Left ventricle myocardium inferior (tissue), 1 donor: ENCODE results near the gene SPTBN4. TPM values are rescaled to one million over a fixed set of nuclear protein-coding genes. Genes with fewer than 3 reads are reported as not detected.
A peak's percentile ranks its signal among the peaks of the same experiment; 100 is the strongest.

Experiments
- DNase-seq: peaks from one replicate; pipeline ENCODE4 v3.0.0-alpha.2; 2020
- H3K27ac ChIP-seq: fragments of 200-600 bp; replicated peaks from 2 replicates; pipeline ENCODE4 v1.8.0; 2021
- H3K27me3 ChIP-seq: fragments of 200-600 bp; 2 replicates; pipeline ENCODE4 v1.8.0; 2021; ENCODE audit warnings: low read depth
- H3K36me3 ChIP-seq: fragments of 200-600 bp; 2 replicates; pipeline ENCODE4 v1.8.0; 2021
- H3K4me1 ChIP-seq: fragments of 200-600 bp; 2 replicates; pipeline ENCODE4 v1.8.0; 2021
- H3K4me3 ChIP-seq: fragments of 200-600 bp; 2 replicates; pipeline ENCODE4 v1.8.0; 2021; ENCODE audit warnings: mild to moderate bottlenecking, moderate library complexity
- H3K9me3 ChIP-seq: fragments of 200-600 bp; replicated peaks from 2 replicates; pipeline ENCODE4 v1.8.0; 2021
- intact Hi-C: fragments of 100-400 bp; cut with micrococcal nuclease; formaldehyde crosslinking; loops from one replicate; pipeline ENCODE4 v1.11.0; 2022
- total RNA-seq: library from RNA; stranded (reverse); fragmentation: NEBNext Ultra II Directional; extraction: Animal tissue kit (Norgen Biotek cat#: 25700); gene quantifications from one replicate; pipeline ENCODE4 v1.2.1, GENCODE V29; 2021
- TF ChIP-seq, protein P1 (sequence below): fragments of 200-600 bp; IDR thresholded peaks from 2 replicates; pipeline ENCODE4 v1.8.0; 2021; ENCODE audit warnings: antibody characterized with exemption, mild to moderate bottlenecking, borderline replicate concordance
- donor health status: DM: no; HTN: yes; CAD: no; lungs with severe emphysema.

The SPTBN4 gene
- total RNA-seq, 1 donor from 2014 or later = 6.1 TPM

- intact Hi-C loops = no loop called here
- H3K36me3 ChIP-seq = no peaks in the 10 kb centered on the region
These were observed 81.0 kb downstream of the SPTBN4 start for GRCh38 chr19:40547836-40548235.

GRCh38 chr19:40549007-40549708 lies 82.4 kb downstream of the SPTBN4 start:
- no peaks in the 10 kb centered on the region for H3K36me3 ChIP-seq
- no peaks in the 10 kb centered on the region for H3K9me3 ChIP-seq
- peaks cover 55% of the 10 kb centered on the region for H3K27me3 ChIP-seq
- TF ChIP-seq, protein P1, sequence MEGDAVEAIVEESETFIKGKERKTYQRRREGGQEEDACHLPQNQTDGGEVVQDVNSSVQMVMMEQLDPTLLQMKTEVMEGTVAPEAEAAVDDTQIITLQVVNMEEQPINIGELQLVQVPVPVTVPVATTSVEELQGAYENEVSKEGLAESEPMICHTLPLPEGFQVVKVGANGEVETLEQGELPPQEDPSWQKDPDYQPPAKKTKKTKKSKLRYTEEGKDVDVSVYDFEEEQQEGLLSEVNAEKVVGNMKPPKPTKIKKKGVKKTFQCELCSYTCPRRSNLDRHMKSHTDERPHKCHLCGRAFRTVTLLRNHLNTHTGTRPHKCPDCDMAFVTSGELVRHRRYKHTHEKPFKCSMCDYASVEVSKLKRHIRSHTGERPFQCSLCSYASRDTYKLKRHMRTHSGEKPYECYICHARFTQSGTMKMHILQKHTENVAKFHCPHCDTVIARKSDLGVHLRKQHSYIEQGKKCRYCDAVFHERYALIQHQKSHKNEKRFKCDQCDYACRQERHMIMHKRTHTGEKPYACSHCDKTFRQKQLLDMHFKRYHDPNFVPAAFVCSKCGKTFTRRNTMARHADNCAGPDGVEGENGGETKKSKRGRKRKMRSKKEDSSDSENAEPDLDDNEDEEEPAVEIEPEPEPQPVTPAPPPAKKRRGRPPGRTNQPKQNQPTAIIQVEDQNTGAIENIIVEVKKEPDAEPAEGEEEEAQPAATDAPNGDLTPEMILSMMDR = peak; percentile 56
- peak; percentile 50 for DNase-seq
- H3K27ac ChIP-seq = no peak overlapping the region
- no peaks in the 10 kb centered on the region for H3K4me1 ChIP-seq
- intact Hi-C loops = no loop called here
- H3K4me3 ChIP-seq = peak overlapping the region; percentile 23

More at GRCh38 chr19:40547836-40548235, 81.0 kb downstream of the SPTBN4 start:
- no peak for DNase-seq
- H3K4me1 ChIP-seq = peaks cover 3% of the 10 kb centered on the region
- TF ChIP-seq, protein P1 = no peak
- H3K9me3 ChIP-seq = no peaks in the 10 kb centered on the region
- H3K27ac ChIP-seq = no peak overlapping the region
- peaks cover 42% of the 10 kb centered on the region for H3K27me3 ChIP-seq
- no peak overlapping the region for H3K4me3 ChIP-seq

DNA sequence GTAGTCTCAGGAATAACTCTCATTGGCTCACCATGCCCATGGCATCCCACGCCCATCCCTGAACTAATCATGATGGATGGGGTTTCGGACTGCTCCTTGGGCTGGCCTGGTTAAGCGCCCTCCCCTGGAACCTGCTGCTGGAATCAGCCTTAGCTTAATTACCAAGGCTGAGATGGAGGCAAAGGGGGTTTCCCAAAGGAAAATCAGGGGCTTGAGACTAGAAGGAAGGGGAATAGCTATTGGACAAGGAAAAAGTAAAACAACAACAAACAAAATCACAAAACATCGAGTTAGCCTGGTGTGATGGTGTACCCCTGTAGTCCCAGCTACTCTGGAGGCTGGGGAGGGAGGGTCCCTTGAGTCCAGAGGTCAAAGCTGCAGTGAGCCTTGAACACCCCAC lies 84.2 kb downstream of the SPTBN4 start:
- Histone ChIP-seq H3K36me3 (no peaks in the 10 kb centered on the region), H3K4me3 (no peak overlapping the region), H3K9me3 (no peaks in the 10 kb centered on the region), H3K27me3 (peaks cover 65% of the 10 kb centered on the region), H3K4me1 (no peaks in the 10 kb centered on the region), H3K27ac (no peak overlapping the region)
- DNase-seq = no peak
- TF ChIP-seq, protein P1 = no peak
- intact Hi-C loops = no loop called here

GRCh38 chr19:40552848-40553247 lies 86.0 kb downstream of the SPTBN4 start:
- Histone ChIP-seq H3K36me3 (no peaks in the 10 kb centered on the region), H3K4me3 (no peak overlapping the region), H3K4me1 (no peaks in the 10 kb centered on the region), H3K9me3 (no peaks in the 10 kb centered on the region), H3K27me3 (peaks cover 73% of the 10 kb centered on the region), H3K27ac (no peak overlapping the region)
- no peak for DNase-seq
- intact Hi-C loops = no loop called here
- TF ChIP-seq, protein P1 = no peak

DNA sequence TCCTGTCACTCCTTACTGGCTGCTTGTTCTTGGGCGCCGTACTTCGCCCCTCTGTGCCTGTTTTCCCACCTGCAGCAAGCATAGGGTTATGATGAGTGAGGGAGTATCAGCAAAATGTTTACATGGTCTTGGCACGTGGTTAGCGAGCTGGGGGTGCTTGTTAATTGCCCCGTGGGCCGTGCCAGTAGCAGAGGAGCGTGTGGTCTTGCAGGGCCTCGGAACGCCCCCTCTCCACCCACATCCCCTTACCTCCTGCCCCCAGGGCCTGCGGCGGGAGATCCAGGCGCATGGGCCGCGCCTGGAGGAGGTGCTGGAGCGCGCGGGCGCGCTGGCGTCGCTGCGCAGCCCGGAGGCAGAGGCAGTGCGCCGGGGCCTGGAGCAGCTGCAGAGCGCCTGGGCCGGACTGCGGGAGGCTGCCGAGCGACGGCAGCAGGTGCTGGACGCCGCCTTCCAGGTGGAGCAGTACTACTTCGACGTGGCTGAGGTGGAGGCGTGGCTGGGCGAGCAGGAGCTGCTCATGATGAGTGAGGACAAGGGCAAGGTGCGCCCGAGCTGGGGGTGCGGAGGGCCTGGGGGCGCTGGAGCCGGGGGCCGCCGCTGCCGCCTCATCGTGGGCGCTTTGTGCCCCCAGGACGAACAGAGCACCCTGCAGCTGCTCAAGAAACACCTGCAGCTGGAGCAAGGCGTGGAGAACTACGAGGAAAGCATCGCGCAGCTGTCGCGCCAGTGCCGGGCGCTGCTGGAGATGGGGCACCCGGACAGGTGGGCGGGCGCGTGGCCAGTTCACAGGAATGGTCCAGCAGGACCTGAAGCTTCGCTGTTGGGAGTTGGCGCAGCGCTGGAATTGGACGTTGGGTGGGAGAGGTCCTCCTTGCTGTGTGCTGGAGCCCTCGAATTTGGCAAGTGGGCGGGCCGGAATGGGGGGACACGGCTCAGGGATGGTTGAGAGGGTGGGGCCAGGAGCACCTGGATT lies 87.4 kb downstream of the SPTBN4 start:
- TF ChIP-seq, protein P1 = no peak
- Histone ChIP-seq H3K36me3 (no peaks in the 10 kb centered on the region), H3K4me3 (no peak overlapping the region), H3K9me3 (no peaks in the 10 kb centered on the region), H3K4me1 (no peaks in the 10 kb centered on the region), H3K27ac (no peak overlapping the region), H3K27me3 (peaks cover 62% of the 10 kb centered on the region)
- intact Hi-C loops = no loop called here
- DNase-seq = no peak
